ENCODE measurements around the gene PTPA.
"Not testable (repeated sequence)": the region's sequence is repeated elsewhere in the genome, so short reads cannot be mapped to it uniquely, and the experiment has no call there.

PTPA gene

DNA sequence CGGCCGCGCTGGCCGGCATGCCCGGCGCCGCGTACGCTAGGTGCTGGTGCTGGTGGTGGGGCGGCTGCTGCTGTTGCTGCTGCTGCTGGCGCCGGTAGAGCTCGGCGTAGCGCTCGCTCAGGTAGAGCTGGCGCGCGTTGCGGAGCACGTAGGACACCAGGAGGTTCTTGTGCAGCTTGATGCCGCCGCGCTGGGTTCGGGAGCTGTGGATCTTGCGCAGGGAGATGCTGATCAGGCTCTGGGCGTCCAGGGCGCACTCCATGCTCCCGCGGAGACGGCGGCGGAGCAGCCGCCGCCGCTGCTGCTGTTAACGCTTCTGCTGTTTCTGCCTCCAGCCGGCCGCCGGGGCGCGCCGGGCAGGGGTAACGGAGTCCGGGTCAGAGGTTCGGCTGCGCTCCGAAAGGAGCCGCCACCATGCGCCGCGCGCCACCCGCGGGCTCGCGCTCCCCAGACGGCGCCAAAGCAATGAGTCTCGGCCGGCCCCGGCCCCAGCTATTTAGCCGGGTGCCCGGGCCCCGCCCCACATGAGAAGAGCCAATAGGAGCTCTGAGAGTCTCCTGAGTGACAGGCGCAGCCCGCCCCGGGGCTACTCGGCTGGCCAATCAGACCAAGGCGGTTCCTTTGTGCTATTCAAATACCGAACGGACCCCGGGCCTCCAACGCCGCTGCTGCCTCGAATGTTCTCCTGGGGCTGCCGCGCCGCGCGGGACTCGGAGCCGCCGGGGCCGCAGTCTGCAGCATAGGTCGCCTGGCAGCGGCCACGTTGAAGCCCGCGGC lies 66.8 kb downstream of the PTPA start, which contains the start of gene IER5L:
Gene IER5L (minus strand): TSS at position 471 of the 777 bp plus-strand sequence. CDS start 209 bp downstream, at position 262.
- DNase-seq (ENCODE audit: low spot score) = peak; percentile 97

DNA sequence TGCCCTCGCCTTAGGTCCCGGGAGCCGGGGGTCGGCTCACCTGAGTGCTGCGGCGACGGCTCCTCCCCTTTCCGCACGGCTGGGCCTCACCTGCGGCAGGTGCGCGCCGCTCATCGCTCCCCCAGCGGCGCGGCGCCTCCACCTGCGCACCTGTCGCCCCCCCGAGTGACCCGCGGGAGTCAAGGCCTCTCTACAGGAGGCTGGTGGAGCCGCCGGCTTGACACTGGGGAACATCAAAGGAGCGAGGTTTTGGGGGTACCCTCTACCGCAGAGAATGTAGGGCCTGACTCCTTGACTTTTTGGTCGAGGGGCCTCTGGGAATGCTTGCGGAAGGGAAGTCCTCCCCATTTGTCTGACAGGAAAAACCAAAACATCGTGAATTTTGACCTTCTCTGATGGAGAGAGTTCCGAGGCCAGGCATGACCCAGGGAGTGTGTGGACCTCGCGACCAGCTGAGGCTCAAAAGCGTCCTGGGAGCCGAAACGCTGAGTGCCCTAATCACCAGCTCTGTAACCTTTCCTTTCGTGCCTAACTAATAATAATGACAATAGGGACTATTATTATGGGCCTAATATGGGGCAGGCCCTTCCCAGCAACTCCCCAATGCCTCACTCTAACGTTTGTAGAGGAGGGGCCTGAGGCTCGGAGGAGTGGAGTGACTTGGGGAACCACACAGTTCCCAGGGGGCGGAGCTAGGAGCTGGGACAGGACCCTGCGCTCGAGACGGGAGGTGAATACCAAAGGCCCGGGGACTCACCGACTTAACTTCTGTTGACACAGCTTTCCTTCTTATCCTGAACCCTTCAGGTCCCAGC lies 67.6 kb downstream of the PTPA start:
- DNase-seq (ENCODE audit: low spot score) = no peak

DNA sequence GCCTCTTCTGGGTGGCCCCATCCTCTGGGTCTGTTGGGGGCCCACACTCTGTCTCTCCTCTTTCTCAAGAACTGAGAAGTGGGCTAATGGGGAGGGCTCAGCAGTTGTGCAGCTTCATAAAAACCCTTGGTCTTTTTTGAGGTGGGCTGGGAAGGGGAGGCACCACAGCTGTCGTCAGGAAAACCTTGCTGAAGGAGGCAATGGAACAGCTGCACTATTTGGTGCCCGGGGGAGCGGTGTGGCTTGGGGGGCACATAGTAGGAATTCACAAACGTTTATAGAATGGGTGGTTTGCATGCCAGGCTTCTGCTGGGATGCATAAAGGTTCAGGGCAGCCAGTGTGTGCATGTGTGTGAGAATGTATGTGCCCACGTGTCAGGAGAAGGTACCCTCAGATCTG lies 70.0 kb downstream of the PTPA start:
- DNase-seq (ENCODE audit: low spot score) = no peak

DNA sequence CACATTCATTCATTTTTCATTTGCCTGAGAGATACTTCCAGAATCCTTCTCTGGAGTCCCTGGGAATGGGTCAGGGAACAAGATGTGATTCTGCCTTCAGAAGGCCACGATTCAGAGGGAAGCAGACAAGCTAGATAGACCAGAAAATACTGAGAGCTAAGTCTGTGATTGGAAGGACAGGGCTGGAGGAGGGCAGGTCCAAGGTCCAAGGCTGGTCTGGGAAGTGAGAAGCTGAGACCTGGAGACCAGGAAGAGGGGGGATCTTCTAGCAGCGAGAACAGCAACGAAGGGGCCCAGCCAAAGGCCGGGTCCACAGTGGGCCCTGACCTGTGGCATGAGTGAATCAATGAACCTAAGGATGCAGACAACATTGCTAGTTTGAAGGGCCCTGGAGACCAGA lies 70.9 kb downstream of the PTPA start:
- DNase-seq (ENCODE audit: low spot score) = no peak

DNA sequence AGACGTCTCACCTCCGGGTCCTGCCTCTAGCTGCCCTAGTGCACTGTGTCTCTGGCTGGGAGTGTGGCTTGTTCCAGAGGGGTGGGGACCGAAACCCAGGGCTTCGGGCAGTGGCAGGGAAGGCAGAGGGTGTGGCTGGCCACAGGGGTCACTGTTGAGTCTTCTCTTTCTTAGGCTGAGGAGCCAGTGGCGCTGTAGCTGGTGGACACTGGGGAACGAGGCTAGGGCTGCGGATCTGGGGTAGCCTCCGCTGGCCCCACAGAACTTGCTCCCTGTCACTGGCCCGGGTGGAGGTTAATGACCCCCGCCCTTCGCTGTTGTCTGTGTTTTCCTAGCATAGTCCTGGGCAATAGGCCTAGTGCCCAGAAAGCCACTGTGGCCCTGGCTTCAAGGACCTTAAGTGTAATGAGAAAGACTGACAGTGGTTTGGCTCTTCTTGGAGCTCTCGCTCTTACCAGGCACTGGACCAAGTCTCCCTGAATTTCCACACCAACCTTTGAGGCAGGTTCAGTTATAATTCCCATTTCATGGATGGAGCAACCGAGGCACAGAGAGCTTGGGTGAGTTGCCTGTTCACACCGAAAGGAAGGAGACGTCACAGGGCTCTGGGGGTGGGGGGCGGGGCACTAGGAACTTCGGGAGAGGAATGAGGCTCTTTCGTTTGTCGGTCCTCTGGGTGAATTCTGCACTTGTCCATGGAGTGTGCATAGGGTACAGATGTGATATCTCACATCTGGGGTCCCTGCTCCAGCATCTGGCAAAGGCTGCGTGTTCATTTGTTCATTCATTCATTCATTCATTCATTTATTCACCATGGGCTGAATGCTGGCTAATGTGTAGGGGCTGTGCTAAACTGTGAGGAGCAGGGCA lies 71.6 kb downstream of the PTPA start:
- DNase-seq (ENCODE audit: low spot score) = no peak

DNA sequence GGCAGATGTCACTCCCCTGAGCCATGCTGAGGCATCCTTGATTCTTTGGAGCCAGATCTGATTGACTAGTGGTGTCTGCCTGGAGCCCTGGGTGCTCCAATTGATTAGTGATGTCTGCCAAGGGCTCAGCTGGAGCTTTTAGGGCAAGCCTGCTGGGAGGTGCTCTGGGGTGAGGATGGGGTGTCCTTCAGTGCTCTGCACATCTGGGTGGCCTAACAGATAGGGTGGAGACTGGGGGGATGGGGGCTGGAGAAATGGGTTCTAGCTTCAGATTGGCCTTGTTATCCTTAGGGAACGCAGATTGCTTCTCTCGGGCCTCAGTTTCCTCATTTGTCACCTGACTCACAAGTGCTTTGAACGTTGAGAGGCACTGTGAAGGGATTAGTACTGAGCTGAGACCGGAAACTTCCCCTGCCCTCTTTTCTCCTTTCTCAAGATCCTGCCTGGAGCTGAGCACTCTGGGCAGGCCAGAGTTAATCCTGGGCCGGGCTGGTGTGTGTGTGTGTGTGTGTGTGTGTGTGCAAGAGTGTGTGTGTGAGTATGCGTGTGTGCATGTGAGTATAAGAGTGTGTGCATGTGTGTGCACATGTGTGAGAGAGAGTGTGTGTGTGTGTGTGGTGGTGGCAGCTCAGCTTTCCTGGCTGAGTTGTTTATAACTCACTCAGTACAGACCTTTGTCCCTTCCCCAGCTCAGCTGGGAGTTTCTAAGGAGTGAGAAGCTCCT lies 72.4 kb downstream of the PTPA start:
- peak; percentile 34 for DNase-seq (ENCODE audit: low spot score)

DNA sequence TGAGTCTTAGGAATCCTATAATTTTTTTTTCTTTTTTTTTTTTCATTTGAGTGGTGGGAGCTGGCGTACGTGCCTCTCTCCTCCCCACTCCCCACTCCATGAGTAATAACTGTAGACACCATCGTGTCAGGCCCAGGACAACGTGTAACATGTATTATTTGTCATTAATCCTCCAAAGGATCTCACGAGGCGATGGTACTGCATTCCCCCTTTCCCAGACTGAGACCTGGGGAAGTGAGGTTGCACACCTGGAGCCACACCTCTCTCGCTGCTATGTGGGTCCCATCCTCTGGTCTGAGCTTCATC lies 73.0 kb downstream of the PTPA start:
- DNase-seq (ENCODE audit: low spot score) = no peak

DNA sequence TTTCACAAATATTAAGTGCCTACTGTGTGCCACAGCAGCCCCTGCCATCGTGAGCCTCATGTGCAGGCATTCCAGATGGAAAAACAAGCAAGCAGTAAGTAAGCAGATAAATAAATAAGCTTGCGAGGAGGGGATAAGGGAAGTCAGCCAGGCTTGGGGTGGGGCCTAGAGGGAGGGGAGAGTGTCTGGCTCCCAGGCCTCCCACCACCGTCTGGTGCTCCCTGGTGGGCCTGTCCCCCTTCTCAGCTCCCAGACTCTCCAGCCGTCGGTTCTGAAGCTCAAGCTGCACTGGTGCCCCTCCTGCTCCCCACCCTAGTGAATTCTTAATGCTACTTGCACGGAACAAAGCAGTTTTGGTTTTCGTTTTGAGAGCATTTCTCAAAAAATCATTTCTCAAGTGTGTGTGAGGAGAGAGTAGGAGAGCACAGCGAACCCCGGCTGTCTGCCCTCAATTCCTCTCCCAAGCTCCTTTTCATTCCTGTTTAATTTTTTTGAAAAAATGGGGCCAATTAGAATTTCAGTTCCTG lies 73.4 kb downstream of the PTPA start:
- DNase-seq (ENCODE audit: low spot score) = no peak

DNA sequence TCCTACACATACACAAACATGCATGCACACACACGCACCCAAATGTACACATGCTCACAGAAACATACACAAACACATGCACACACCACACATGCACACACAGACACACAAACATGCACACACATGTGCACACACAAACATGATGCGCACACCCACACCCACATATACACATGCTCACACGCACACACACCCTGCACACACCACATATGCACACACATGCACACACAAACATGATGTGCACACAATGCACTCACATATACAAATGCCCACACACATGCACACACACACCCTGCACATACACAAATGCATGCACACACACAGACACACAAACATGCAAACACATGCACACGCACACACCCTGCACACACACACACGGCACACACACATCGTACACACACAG lies 74.2 kb downstream of the PTPA start:
- DNase-seq (ENCODE audit: low spot score) = no peak

DNA sequence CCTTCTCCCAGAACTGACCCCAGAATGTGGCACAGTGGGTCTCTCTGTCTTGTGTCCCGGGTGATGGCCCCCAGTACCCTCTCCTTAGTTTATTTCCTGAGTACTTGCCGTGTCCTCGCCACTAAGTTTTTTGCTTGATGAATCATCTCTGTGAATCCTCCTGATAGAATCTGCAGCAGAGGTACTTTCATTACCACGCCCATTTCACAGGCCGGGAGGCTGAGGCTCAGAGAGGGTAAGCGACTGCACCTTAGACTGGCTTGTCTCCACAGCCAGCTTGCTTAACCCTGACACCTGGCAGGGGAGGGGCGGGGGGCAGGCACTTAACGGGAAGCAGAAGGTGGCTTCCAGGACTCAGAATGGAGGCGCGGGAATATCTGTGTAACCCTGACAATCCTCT lies 74.8 kb downstream of the PTPA start:
- DNase-seq (ENCODE audit: low spot score) = no peak

DNA sequence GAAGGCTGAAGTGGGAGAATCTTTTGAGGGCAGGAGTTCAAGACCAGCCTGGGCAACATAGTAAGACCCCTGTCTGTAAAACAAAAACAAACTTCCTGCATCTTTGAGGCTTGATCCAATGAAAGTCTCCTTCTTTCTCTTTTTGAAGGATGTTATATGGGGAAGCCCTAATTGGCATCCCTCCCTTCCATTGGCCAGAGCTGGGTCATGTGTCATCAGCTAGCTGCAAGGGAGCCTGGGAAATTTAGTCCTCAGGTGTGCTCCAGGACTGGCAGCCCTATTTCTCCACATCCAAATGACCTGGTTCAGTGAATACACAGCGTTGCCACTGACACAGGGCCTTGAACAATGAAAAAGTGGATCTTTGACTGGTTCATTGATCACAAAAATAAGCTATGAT lies 75.8 kb downstream of the PTPA start:
- DNase-seq (ENCODE audit: low spot score) = no peak

DNA sequence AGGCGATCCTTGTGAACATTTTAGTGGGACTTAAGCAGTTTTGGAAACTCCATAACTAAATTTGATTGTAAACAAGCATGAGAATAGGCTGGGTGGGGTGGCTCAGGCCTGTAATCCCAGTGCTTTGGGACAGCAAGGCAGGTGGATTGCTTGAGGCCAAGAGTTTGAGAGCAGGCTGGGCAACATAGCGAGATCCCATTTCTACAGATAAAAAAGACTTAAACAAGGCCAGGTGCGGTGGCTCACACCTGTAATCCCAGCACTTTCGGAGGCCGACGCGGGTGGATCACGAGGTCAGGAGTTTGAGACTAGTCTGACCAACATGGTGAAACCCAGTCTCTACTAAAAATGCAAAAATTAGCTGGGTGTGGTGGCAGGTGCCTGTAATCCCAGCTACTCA lies 78.8 kb downstream of the PTPA start:
- DNase-seq (ENCODE audit: low spot score) = not testable (repeated sequence)

DNA sequence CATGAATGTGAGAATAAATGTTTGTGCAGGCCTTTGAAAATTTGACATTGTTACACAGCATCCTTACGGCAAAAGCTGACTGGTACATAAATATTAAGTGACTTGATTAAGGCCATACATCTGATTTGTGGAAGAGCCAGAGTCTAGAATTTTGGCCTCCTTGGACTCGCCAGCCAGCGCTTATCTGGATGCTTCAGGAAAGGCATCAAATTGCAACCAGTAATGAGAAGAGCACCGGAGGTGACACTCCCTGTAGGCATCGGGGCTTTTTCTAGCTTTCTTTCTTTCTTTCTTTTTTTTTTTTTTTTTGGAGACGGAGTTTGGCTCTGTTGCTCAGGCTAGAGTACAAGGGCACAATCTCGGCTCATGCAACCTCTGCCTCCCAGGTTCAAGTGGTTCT lies 80.0 kb downstream of the PTPA start:
- no peak for DNase-seq (ENCODE audit: low spot score)

DNA sequence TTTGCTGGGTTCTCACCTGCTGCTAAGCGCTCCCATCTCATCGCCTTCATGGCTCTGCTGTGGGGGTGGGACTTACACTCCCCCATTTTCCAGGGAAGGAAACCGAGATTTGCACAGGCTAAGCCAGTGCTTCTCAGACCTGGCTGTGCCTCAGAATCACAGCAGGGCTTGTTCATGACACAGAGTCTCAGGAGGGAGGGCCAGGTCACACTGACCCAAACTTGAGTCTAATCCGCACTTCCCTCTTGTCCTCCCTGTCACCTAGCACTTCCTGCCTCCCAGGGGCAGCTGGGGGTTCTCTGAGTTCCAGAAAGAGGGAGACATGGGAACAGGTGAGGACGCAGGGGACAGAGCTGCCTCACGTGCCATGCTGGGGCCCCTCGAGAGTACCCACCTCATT lies 82.4 kb downstream of the PTPA start:
- DNase-seq (ENCODE audit: low spot score) = no peak

DNA sequence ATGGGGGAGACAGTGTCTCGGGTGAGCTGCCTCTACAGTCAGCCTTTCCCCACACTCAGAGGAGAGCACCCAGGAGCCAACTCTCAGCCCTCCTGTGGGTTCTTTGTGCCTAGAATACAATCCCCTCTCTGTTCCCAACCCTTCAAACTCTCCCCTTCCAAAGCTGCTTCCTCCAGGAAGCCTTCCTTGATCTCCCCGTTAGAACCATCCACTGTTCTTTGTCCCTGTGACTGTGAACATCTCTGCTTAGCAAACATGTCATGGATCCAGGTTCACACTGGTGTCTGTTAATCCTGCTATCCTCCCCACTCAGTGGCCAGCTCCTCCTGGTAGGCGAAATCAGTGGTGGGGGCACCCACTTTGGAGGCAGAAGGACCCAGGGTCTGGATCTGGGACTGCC lies 83.0 kb downstream of the PTPA start:
- no peak for DNase-seq (ENCODE audit: low spot score)

DNA sequence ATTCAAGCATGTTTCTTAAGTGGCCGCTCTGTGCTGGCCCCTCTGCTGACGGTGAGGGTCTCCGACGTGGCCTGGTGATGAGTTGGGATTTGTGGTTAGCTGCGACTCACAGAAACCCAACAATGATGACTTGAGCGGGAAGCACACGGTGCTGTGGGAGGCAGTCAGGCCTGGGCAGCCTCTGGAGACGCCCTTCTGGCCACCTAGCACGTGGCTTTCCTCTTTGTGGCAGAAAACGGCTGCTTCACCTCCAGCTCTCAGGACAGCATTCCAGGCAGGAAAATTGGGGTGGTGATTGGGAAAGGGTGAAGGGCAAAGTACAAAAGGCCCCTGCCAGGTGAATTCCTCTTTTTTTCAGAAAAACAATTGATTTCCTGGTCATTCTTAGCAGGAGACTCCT lies 84.4 kb downstream of the PTPA start:
- no peak for DNase-seq (ENCODE audit: low spot score)

DNA sequence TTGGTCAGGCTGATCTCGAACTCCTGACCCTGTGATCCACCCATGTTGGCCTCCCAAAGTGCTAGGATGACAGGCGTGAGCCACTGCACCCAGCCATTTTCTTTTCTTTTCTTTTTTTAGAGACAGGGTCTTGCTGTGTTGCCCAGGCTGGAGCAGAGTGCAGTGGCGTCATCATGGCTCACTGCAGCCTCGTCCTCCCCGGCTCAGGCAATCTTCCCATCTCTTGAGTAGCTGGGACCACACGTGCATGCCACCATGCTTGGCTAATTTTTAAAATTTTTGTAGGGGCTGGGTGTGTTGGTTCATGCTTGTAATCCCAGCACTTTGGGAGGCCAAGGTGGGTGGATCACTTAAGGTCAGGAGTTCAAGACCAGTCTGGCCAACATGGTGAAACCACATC lies 85.8 kb downstream of the PTPA start:
- not testable (repeated sequence) for DNase-seq (ENCODE audit: low spot score)

DNA sequence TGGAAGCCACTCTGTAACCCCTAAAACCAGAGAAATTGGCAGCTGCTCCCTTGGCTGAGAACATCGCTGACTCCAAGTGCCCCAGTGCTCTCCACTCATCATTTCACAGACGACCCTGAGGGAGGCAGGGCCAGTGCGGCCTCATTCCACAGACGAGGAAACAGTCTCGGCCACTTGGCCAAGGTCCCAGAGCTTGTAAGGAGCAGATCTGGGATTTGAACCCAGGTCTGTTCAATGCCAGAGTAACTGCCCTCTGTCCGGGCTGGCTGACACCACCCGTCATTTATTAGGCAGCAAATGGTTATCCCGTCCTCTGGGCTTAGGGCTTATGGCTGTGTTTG lies 86.7 kb downstream of the PTPA start:
- DNase-seq (ENCODE audit: low spot score) = no peak
